ENCODE data around the gene SPON2.

The SPON2 gene

DNA sequence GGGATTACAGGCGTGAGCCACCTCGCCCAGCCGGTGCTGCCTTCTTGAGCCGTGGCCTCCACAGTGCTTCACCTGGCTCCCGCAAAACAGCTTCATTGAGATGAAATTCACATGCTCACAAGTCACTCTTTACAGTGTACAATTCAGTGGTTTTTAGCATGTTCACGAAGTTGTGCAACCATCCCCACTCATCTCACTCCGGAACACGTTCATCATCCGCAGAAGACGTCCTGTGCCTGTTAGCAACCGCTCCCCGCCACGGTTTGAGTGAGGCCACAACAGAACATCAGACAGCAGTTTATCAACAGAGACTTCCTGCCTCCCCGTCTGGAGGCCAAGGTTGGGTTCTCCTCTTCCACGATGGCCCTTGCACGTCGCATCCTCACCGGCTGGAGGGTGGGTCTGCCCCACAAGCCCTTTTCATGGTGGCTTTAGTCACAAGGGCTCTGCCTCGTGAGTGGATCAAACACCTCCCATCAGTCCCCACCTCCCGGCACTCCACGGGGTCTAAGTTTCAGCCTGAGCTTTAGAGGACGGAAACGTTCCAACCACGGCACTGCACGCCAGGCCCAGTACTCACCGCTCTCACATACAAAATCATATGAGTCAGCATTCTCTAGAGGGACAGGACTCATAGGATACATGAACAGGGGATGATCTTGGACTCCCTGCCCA, 29.6 kb upstream of the SPON2 start:
- Histone ChIP-seq H3K36me3 (ENCODE audit: control insufficient read depth, insufficient read depth, low read length) (no peaks in the 10 kb centered on the region), H3K4me1 (ENCODE audit: control insufficient read depth, insufficient read depth, low read length) (no peaks in the 10 kb centered on the region), H3K27me3 (ENCODE audit: control insufficient read depth, insufficient read depth, low read length, poor library complexity, severe bottlenecking) (no peaks in the 10 kb centered on the region), H3K9me3 (ENCODE audit: control insufficient read depth, low read length) (no peaks in the 10 kb centered on the region), H3K4me3 (ENCODE audit: insufficient read depth, low read depth, low read length) (no peak overlapping the region), H3K27ac (ENCODE audit: insufficient read depth, low read depth, low read length, poor library complexity, severe bottlenecking) (no peak overlapping the region)
- WGBS, 2 experiments: 92 to 94% methylated on average over 26 of the region's 26 CpGs

DNA sequence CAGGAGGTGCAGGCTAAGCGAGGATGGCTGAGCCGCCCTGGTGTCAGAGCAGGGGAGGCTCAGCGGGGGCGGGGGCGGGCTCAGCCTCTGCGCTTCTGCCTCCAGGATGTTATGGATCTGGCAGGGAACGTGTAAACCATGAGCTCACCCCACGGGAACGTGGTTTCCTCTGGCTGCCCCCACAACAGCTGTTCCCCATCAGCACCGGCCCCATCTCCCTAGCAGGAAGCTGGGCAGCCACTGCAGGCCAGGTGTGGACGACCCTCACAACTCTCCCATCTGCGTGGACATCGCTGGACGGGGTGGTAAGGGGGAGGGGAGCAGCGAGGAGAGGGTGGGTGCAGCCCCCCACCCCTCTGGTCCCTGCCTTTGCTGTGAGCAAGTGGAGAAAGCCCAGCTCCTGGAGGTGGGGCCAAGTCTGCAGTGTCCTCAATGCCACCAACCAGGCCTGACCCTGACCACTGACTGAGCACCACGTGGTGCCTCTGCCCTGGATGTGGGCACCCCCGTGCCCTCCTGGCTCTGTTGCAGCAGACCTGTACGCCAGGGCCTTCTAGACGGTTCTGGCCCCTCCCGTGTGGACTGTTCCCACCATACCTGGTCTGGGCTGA, 28.1 kb upstream of the SPON2 start:
- Histone ChIP-seq H3K9me3 (ENCODE audit: control insufficient read depth, low read length) (no peaks in the 10 kb centered on the region), H3K27me3 (ENCODE audit: control insufficient read depth, insufficient read depth, low read length, poor library complexity, severe bottlenecking) (no peaks in the 10 kb centered on the region), H3K4me3 (ENCODE audit: insufficient read depth, low read depth, low read length) (no peak overlapping the region), H3K36me3 (ENCODE audit: control insufficient read depth, insufficient read depth, low read length) (no peaks in the 10 kb centered on the region), H3K27ac (ENCODE audit: insufficient read depth, low read depth, low read length, poor library complexity, severe bottlenecking) (no peak overlapping the region), H3K4me1 (ENCODE audit: control insufficient read depth, insufficient read depth, low read length) (no peaks in the 10 kb centered on the region)
- 86 to 87% methylated on average over 20 of the region's 20 CpGs for WGBS, 2 experiments

DNA sequence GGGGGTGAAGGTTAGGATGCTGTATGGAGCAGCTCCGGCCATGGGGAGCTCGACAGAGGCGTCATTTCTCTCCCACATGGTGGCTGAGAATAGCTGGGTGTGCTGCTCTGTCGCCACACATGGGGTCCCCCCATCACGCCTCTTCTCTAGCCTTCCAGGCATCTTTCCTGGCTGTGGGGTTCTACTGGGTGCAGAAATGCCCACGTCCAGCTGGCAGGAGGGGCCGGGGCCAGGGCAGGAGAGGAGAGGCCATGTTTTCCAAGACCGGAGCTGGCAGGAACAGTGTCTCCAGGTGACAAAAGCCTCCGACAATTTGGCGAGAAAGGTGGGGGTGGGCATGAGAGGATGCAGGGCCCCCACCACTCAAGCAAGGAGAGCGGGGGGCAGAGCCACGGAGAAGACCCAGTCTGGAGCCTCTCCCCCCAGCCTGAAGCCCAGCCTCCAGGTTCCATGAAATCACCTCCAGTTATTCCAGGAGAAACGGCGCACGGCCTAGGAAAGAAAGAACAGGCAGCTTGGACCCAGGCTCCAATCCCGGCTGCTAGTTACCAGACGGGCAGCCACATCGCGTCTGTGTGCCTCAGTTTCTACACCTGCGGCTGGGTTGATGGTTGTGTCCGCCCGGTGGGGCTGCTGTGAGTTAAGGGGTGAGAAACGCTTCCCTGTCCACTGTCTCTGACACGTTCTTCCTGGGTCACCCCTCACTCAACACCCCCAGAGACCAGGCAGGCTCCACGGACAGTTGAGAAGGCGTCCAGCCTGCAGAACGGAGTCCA, 27.4 kb upstream of the SPON2 start:
- H3K27me3 ChIP-seq (ENCODE audit: control insufficient read depth, insufficient read depth, low read length, poor library complexity, severe bottlenecking): no peaks in the 10 kb centered on the region
- H3K9me3 ChIP-seq (ENCODE audit: control insufficient read depth, low read length): no peaks in the 10 kb centered on the region
- H3K27ac ChIP-seq (ENCODE audit: insufficient read depth, low read depth, low read length, poor library complexity, severe bottlenecking): no peak overlapping the region
- no peaks in the 10 kb centered on the region for H3K36me3 ChIP-seq (ENCODE audit: control insufficient read depth, insufficient read depth, low read length)
- H3K4me3 ChIP-seq (ENCODE audit: insufficient read depth, low read depth, low read length): no peak overlapping the region
- whole genome bisulfite sequencing, 2 experiments: 88 to 90% methylated on average over 27 of the region's 27 CpGs
- H3K4me1 ChIP-seq (ENCODE audit: control insufficient read depth, insufficient read depth, low read length): no peaks in the 10 kb centered on the region

DNA sequence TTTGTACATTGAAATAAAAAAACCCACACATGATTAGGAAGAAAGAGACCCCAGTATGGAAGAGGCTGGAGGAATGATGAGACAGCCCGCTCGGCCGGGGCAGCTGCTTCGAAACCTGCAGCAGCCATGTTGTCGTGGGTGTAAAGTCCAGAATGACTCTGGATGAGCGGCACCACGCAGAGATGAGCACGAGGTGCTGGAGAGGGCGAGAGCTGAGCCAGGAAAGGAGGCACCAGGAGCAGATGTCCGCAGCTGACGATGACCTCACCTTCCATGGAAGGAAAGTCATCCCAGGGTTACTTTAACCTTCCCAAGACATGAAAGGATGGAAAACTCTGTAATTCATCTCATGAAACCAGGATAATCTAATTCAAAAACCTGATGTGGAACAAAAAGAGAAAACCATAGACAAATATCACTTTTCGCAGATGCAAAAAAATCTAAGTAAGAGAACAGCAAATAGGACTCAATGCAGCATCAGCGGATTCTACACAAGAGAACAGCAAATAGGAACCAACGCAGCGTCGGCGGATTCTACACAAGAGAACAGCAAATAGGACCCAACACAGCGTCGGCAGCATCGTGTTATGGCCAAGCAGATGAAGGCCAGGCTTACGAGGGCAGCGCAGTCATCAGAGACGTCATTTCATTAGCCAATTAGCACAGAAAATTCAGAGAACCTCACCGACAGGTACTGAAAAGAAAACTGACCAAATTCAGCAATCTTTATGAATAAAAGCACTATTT, 25.9 kb upstream of the SPON2 start:
- Histone ChIP-seq H3K27ac (ENCODE audit: insufficient read depth, low read depth, low read length, poor library complexity, severe bottlenecking) (no peak overlapping the region), H3K36me3 (ENCODE audit: control insufficient read depth, insufficient read depth, low read length) (no peaks in the 10 kb centered on the region)

DNA sequence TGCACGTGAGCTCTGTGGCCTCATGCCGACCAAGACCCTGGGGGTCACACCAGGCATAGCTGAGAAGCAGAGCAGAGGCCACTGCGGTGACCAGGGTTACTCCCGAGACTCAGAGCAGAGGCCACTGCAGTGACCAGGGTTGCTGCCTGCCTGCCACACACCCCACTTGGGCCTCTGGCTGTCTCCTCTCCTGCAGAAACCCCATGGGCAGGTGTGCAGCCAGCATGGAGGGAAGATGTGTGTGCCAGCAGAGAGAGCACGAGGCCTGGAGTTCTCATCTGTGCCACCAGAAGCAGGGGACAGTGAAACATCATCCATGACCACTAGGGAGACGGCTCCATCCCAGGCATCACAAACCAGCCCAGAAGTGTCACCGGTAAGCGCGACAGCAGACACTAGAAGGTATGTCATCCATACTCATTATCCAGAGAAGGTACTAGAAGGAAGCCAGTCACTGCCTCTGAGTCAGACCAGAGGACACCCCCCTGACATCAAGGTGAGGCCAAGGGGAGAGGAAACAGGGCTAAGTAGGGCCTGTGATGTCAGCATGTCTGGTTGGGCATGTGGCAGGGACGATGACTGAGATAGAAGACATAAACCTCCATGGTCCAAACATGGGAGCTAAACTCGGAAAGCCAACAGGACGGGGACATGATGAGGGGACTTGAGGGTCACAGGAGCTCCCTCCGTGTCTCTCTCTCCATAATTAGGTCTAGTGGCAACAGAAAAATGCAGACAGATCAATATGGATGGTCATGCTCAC, 24.2 kb upstream of the SPON2 start:
- WGBS, 2 experiments: 90 to 93% methylated on average over 13 of the region's 13 CpGs
- H3K4me1 ChIP-seq (ENCODE audit: control insufficient read depth, insufficient read depth, low read length): no peaks in the 10 kb centered on the region
- no peaks in the 10 kb centered on the region for H3K9me3 ChIP-seq (ENCODE audit: control insufficient read depth, low read length)
- no peak overlapping the region for H3K4me3 ChIP-seq (ENCODE audit: insufficient read depth, low read depth, low read length)
- H3K27me3 ChIP-seq (ENCODE audit: control insufficient read depth, insufficient read depth, low read length, poor library complexity, severe bottlenecking): no peaks in the 10 kb centered on the region
- no peaks in the 10 kb centered on the region for H3K36me3 ChIP-seq (ENCODE audit: control insufficient read depth, insufficient read depth, low read length)
- H3K27ac ChIP-seq (ENCODE audit: insufficient read depth, low read depth, low read length, poor library complexity, severe bottlenecking): no peak overlapping the region

More for the DNA sequence above, 25.9 kb upstream of the SPON2 start:
- WGBS, 2 experiments: 91 to 92% methylated on average over 24 of the region's 24 CpGs
- no peak overlapping the region for H3K4me3 ChIP-seq (ENCODE audit: insufficient read depth, low read depth, low read length)
- H3K4me1 ChIP-seq (ENCODE audit: control insufficient read depth, insufficient read depth, low read length): no peaks in the 10 kb centered on the region
- no peaks in the 10 kb centered on the region for H3K27me3 ChIP-seq (ENCODE audit: control insufficient read depth, insufficient read depth, low read length, poor library complexity, severe bottlenecking)
- H3K9me3 ChIP-seq (ENCODE audit: control insufficient read depth, low read length): no peaks in the 10 kb centered on the region

DNA sequence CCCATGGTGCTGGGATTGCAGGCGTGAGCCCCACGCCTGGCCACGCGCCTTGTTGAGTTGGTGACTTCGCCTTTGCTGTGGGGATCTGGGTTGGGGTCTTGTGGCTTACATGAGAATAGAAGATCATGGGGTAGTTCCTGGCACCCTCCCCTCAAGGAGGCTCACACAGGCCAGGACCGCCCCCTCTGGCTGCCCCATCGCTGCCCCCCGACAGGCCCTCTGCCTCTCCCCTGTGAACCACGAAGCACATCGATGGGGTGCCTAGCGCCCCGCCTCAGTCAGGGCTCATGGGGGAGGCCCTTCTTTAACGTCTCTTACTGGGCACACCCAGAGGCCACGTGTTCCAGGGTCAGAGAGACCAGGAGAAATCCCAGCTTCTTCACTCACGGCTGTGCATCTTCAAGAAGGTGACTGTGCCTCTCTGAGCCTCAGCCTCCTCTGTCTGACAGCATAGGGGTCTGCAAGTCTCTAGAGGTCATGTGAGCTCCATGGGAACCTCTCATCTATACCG, 23.6 kb upstream of the SPON2 start:
- Histone ChIP-seq H3K9me3 (ENCODE audit: control insufficient read depth, low read length) (no peaks in the 10 kb centered on the region), H3K36me3 (ENCODE audit: control insufficient read depth, insufficient read depth, low read length) (no peaks in the 10 kb centered on the region), H3K4me1 (ENCODE audit: control insufficient read depth, insufficient read depth, low read length) (no peaks in the 10 kb centered on the region), H3K4me3 (ENCODE audit: insufficient read depth, low read depth, low read length) (no peak overlapping the region), H3K27me3 (ENCODE audit: control insufficient read depth, insufficient read depth, low read length, poor library complexity, severe bottlenecking) (no peaks in the 10 kb centered on the region), H3K27ac (ENCODE audit: insufficient read depth, low read depth, low read length, poor library complexity, severe bottlenecking) (no peak overlapping the region)
- WGBS, 2 experiments: 90 to 92% methylated on average over 16 of the region's 16 CpGs

DNA sequence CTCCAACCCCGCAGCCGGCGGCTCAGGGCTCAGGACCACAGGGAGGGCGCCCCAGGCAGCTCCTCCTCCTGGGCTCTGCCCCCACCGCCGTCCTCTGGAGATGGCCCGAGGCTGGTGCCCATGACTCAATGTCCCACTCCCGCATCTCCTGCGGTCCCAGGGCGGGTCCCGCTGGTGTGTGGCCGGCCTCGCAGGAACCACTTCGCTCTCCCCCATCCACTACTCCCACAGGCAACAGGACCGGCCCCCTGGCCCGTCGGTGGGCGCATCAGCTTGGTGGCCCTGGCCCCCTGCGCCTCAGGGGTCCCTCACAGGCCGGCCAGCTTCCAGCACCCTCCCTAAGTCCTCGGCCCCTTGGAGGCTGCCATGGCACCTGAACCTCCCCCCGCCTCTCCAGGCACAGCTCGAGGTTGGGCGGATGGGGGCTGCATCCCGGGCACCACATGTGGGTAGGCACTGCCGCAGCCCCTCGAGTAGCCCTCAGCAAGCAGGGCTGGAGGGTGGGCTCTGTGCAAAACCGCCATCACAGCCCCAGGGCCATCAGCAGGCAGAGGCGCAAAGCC, 22.8 kb upstream of the SPON2 start:
- Histone ChIP-seq H3K36me3 (ENCODE audit: control insufficient read depth, insufficient read depth, low read length) (no peaks in the 10 kb centered on the region), H3K9me3 (ENCODE audit: control insufficient read depth, low read length) (no peaks in the 10 kb centered on the region), H3K4me1 (ENCODE audit: control insufficient read depth, insufficient read depth, low read length) (no peaks in the 10 kb centered on the region), H3K27me3 (ENCODE audit: control insufficient read depth, insufficient read depth, low read length, poor library complexity, severe bottlenecking) (no peaks in the 10 kb centered on the region), H3K4me3 (ENCODE audit: insufficient read depth, low read depth, low read length) (no peak overlapping the region), H3K27ac (ENCODE audit: insufficient read depth, low read depth, low read length, poor library complexity, severe bottlenecking) (no peak overlapping the region)
- WGBS, 2 experiments: 92 to 94% methylated on average over 29 of the region's 29 CpGs

DNA sequence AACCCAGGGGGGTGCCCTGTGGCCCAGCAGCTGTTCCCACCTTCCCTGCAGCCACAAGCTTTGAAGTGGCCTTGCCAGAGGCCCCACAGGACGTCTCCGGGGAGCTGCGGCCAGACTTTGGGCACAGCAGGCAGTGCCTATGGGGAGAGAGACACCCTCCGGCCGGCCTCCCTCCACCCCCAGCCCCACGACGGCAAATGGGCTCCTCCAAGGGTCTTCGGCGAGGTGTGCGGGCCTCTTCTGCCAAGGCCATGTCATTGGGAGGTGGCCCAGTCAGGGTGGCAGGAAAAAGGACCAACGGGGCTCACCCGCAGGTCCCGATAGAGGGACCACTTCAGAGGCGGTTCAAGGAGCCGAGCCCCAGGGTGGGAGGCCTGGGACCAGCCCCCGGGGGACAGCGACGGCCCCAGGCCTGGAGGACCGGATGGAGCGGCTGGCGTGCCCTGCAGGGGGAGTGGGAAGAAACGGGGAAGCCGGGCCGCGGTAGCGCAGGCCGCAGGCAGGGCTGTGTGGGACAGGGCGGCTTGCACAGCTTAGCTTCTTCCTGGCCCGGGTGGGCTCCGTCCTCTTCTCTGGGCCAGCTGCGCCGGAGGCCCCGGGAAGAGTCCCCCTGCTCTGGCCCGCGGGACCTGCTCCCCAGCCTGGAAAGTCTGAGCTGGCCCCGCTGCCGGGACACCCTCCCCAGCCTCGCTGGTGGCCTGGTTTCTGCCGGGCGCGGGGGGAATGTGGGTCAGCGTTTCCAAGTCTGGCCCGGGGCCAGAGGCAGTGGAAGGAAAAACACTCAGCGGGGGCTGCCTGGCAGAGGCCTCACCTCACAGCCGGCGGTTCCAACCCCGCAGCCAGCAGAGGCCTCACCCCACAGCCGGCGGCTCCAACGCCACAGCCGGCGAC, 21.9 kb upstream of the SPON2 start:
- no peak overlapping the region for H3K27ac ChIP-seq (ENCODE audit: insufficient read depth, low read depth, low read length, poor library complexity, severe bottlenecking)

More for the DNA sequence above, 21.9 kb upstream of the SPON2 start:
- Histone ChIP-seq H3K36me3 (ENCODE audit: control insufficient read depth, insufficient read depth, low read length) (no peaks in the 10 kb centered on the region), H3K4me3 (ENCODE audit: insufficient read depth, low read depth, low read length) (no peak overlapping the region), H3K27me3 (ENCODE audit: control insufficient read depth, insufficient read depth, low read length, poor library complexity, severe bottlenecking) (no peaks in the 10 kb centered on the region), H3K4me1 (ENCODE audit: control insufficient read depth, insufficient read depth, low read length) (no peaks in the 10 kb centered on the region), H3K9me3 (ENCODE audit: control insufficient read depth, low read length) (no peaks in the 10 kb centered on the region)
- WGBS, 2 experiments: 91 to 93% methylated on average over 52 of the region's 52 CpGs

Data from ectodermal cell (in vitro differentiated cells).